ENCODE data around the gene EPB42. TPM values are rescaled to one million over a fixed set of nuclear protein-coding genes. Genes with fewer than 3 reads are reported as not detected.

EPB42 gene
- total RNA-seq, 1 experiment from 2014 or later, result not detected

DNA sequence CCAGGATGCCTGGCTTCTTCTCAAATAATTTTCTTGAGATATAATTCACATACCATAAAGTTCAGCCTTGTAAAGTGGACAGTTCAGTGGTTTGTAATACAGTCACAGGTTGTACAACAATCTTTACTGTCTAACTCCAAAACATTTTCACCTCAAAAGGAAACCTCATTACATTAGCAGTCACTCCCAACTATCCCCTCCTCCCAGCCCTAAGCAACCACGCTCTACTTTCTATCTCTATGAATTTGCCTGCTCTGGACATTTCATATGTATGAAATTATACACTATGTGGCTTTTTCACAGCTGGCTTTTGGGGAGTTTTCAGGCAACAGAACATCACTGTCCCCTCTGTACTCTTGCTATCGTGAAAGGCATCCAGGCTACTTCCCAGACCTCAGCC is 28.4 kb upstream of the EPB42 start:
- no peaks in the 10 kb centered on the region for H3K9me3 ChIP-seq
- H3K4me3 ChIP-seq (ENCODE audit: low read depth, low read length), result no peak overlapping the region
- POLR2A ChIA-PET, result no interaction called here
- no peaks in the 10 kb centered on the region for H3K9me3 Mint-ChIP-seq (ENCODE audit: unreplicated experiment)
- no peaks in the 10 kb centered on the region for H3K36me3 ChIP-seq (ENCODE audit: control insufficient read depth, insufficient read depth, low read length)
- no peak for DNase-seq
- H3K4me1 Mint-ChIP-seq (ENCODE audit: low read depth, unreplicated experiment), result no peaks in the 10 kb centered on the region
- BruUV-seq (replicated peaks), result no TSS peak
- intact Hi-C loops (cut with micrococcal nuclease; ENCODE audit: unreplicated experiment), result no loop called here
- no peaks in the 10 kb centered on the region for H3K36me3 Mint-ChIP-seq (ENCODE audit: insufficient read depth, unreplicated experiment)
- H3K27me3 ChIP-seq (replicated peaks; ENCODE audit: control insufficient read depth, insufficient read depth, low read length), result no peaks in the 10 kb centered on the region
- no peak overlapping the region for H3K27ac Mint-ChIP-seq (ENCODE audit: unreplicated experiment)
- no peaks in the 10 kb centered on the region for H3K4me1 ChIP-seq
- TF ChIP-seq, protein P1, sequence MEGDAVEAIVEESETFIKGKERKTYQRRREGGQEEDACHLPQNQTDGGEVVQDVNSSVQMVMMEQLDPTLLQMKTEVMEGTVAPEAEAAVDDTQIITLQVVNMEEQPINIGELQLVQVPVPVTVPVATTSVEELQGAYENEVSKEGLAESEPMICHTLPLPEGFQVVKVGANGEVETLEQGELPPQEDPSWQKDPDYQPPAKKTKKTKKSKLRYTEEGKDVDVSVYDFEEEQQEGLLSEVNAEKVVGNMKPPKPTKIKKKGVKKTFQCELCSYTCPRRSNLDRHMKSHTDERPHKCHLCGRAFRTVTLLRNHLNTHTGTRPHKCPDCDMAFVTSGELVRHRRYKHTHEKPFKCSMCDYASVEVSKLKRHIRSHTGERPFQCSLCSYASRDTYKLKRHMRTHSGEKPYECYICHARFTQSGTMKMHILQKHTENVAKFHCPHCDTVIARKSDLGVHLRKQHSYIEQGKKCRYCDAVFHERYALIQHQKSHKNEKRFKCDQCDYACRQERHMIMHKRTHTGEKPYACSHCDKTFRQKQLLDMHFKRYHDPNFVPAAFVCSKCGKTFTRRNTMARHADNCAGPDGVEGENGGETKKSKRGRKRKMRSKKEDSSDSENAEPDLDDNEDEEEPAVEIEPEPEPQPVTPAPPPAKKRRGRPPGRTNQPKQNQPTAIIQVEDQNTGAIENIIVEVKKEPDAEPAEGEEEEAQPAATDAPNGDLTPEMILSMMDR (IDR thresholded peaks at IDR 0.05; ENCODE audit: insufficient read depth in 1 of 2, low read depth in 1 of 2, low read length in 1 of 2, severe bottlenecking in 1 of 2, unreplicated experiment in 1 of 2), result no peak
- CTCF ChIA-PET, result no interaction called here
- peaks cover 11% of the 10 kb centered on the region for H3K27me3 Mint-ChIP-seq (ENCODE audit: insufficient read depth, unreplicated experiment)
- no peak overlapping the region for H3K4me3 Mint-ChIP-seq (ENCODE audit: unreplicated experiment)

DNA sequence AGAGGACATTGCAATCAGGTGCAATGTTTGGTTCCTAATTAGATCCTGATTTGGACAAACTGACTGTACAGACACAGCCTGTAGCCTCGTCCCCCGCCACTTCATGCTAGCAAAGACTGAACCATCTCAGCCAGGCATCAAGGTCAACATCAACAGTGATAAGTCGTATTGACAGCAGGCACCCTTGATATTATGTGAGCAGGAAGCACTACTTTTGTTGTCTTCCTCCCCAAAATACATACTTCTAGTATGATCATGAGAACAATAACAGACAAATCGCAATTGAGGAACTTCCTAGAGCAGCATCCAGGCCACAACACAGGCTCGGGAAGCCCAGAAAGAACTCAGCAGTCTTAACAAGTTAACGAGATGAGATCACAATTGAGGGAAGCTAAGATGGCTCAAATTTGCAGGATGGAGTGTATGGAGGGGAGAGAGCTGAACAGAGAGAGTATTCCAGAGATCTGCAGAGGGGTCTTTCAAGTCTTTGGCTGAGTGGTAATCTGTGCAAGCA is 25.5 kb upstream of the EPB42 start:
- POLR2A ChIA-PET, result no interaction called here
- H3K4me3 ChIP-seq (ENCODE audit: low read depth, low read length), result no peak overlapping the region
- no peaks in the 10 kb centered on the region for H3K36me3 ChIP-seq (ENCODE audit: control insufficient read depth, insufficient read depth, low read length)
- Mint-ChIP-seq H3K27me3 (ENCODE audit: insufficient read depth, unreplicated experiment) (peaks cover 9% of the 10 kb centered on the region), H3K36me3 (ENCODE audit: insufficient read depth, unreplicated experiment) (no peaks in the 10 kb centered on the region), H3K9me3 (ENCODE audit: unreplicated experiment) (no peaks in the 10 kb centered on the region), H3K4me1 (ENCODE audit: low read depth, unreplicated experiment) (no peaks in the 10 kb centered on the region), H3K4me3 (ENCODE audit: unreplicated experiment) (no peak overlapping the region), H3K27ac (ENCODE audit: unreplicated experiment) (no peak overlapping the region)
- no peak for DNase-seq
- no peaks in the 10 kb centered on the region for H3K9me3 ChIP-seq
- CTCF ChIA-PET, result no interaction called here
- H3K27me3 ChIP-seq (replicated peaks; ENCODE audit: control insufficient read depth, insufficient read depth, low read length), result no peaks in the 10 kb centered on the region
- no TSS peak for BruUV-seq (replicated peaks)
- TF ChIP-seq, protein P1 (IDR thresholded peaks at IDR 0.05; ENCODE audit: insufficient read depth in 1 of 2, low read depth in 1 of 2, low read length in 1 of 2, severe bottlenecking in 1 of 2, unreplicated experiment in 1 of 2), result no peak
- H3K4me1 ChIP-seq, result no peaks in the 10 kb centered on the region
- intact Hi-C loops (cut with micrococcal nuclease; ENCODE audit: unreplicated experiment), result no loop called here

DNA sequence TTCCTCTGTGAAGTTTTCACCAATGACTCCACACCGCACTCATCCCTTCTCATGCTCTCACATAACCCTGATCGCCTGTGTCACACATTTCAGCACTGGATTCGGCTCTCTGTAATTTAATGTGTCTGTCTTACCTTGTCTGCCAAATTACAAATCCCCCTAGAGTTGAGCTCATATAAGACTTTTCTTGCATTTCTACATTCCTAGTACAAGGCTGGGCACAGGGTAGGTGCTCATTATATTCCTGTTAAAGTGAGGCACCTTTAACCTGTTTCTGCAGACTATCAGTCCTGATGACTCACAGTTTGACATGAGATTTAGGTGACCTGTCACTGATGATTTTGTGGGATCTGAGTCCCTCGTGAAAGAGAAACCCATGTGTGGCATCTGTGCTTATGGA is 23.3 kb upstream of the EPB42 start:
- no peaks in the 10 kb centered on the region for H3K27me3 ChIP-seq (replicated peaks; ENCODE audit: control insufficient read depth, insufficient read depth, low read length)
- no peaks in the 10 kb centered on the region for H3K9me3 ChIP-seq
- H3K36me3 ChIP-seq (ENCODE audit: control insufficient read depth, insufficient read depth, low read length), result no peaks in the 10 kb centered on the region
- Mint-ChIP-seq H3K27me3 (ENCODE audit: insufficient read depth, unreplicated experiment) (peaks cover 9% of the 10 kb centered on the region), H3K4me1 (ENCODE audit: low read depth, unreplicated experiment) (no peaks in the 10 kb centered on the region), H3K9me3 (ENCODE audit: unreplicated experiment) (no peaks in the 10 kb centered on the region), H3K4me3 (ENCODE audit: unreplicated experiment) (no peak overlapping the region), H3K27ac (ENCODE audit: unreplicated experiment) (no peak overlapping the region), H3K36me3 (ENCODE audit: insufficient read depth, unreplicated experiment) (no peaks in the 10 kb centered on the region)
- H3K4me3 ChIP-seq (ENCODE audit: low read depth, low read length), result no peak overlapping the region
- ChIA-PET CTCF (no interaction called here), POLR2A (no interaction called here)
- no peak for DNase-seq
- BruUV-seq (replicated peaks), result no TSS peak
- TF ChIP-seq, protein P1 (IDR thresholded peaks at IDR 0.05; ENCODE audit: insufficient read depth in 1 of 2, low read depth in 1 of 2, low read length in 1 of 2, severe bottlenecking in 1 of 2, unreplicated experiment in 1 of 2), result no peak
- intact Hi-C loops (cut with micrococcal nuclease; ENCODE audit: unreplicated experiment), result no loop called here
- H3K4me1 ChIP-seq, result no peaks in the 10 kb centered on the region
